HCT116 (cell line): Measurements from ENCODE around the gene COG2.

ENCODE experiments used
- CEBPB ChIP-seq: IDR thresholded peaks from 2 replicates; pipeline ENCODE4 v1.6.1; 2012; ENCODE audit warnings: low read depth
- EGR1 ChIP-seq: IDR thresholded peaks from 2 replicates; pipeline ENCODE4 v1.6.1; 2012; ENCODE audit warnings: low read depth
- EZH2 ChIP-seq: fragments of 200-600 bp; sonication (generic); IDR thresholded peaks from 2 replicates; pipeline ENCODE4 v1.6.1; 2017; ENCODE audit warnings: antibody characterized with exemption, mixed run types
- JUND ChIP-seq: IDR thresholded peaks from 2 replicates; pipeline ENCODE4 v1.6.1; 2012
- POLR2A ChIP-seq: IDR thresholded peaks from 2 replicates; pipeline ENCODE4 v1.7.0; 2011; ENCODE audit warnings: borderline replicate concordance; ENCODE audit not compliant: insufficient read depth, insufficient read length; ENCODE audit errors: extremely low read depth
- POLR2AphosphoS5 ChIP-seq: IDR thresholded peaks from 2 replicates; pipeline ENCODE4 v1.6.1; 2011; ENCODE audit warnings: mild to moderate bottlenecking, low read depth, low read length, moderate library complexity
- RAD21 ChIP-seq: IDR thresholded peaks from 2 replicates; pipeline ENCODE4 v1.6.1; 2012; ENCODE audit warnings: low read depth, mild to moderate bottlenecking
- SIN3A ChIP-seq: IDR thresholded peaks from 2 replicates; pipeline ENCODE4 v1.6.1; 2012; ENCODE audit warnings: low read depth
- SP1 ChIP-seq: IDR thresholded peaks from 2 replicates; pipeline ENCODE4 v1.6.1; 2012; ENCODE audit warnings: low read depth
- TF ChIP-seq, protein P1 (sequence below), 3 experiments: fragments of 200-600 bp in 1 of 3; sonication (generic) in 1 of 3; IDR thresholded peaks in 2 of 3; conservative IDR thresholded peaks in 1 of 3; 2 replicates each; pipeline ENCODE4 v1.5.1; 2012 to 2017; ENCODE audit warnings: low read depth in 2 of 3, low read length in 2 of 3, antibody characterized with exemption in 1 of 3, borderline replicate concordance in 1 of 3, control low read depth in 1 of 3, mild to moderate bottlenecking in 1 of 3, mixed read lengths in 1 of 3, mixed run types in 1 of 3, moderate library complexity in 1 of 3; ENCODE audit not compliant: insufficient read depth in 1 of 3
- TF ChIP-seq, protein P2 (sequence below): IDR thresholded peaks from 2 replicates; pipeline ENCODE4 v1.6.1; 2012; ENCODE audit warnings: low read depth
- TF ChIP-seq, protein P3 (sequence below): IDR thresholded peaks from 2 replicates; pipeline ENCODE4 v1.6.1; 2011; ENCODE audit warnings: mild to moderate bottlenecking, low read length, moderate library complexity; ENCODE audit not compliant: insufficient replicate concordance; ENCODE audit errors: extremely low read depth

DNA sequence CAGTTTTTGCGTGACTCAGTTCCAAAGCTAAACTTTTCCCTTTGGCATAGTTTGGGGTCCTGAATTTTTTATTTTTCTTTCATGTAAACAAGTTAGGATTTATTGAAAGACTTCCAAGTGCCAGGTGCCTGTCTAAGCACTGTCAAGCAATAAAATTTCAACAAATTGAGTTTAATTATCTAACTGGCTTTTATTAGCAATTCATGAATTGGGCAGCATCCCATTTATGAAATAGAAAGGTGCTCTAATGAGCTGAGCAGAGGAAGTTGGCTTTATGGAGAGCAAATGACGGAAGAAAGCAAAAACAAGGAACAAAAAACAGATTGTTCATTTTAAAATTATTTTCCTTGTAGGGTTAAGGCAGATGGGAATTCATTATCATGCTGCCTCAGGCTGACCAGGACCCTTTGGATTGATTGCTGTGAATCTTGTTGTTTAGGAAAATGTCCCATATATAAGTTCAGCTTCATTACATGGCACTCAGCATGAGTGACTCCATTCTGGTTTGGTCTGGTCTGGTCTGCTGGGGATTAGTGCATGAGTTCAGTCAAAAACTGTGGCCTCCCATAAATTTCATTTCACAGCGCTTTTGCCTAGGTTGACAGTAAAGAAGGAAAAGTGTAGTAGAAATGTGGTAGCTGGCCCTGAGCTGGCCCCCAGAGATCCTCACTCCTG lies 21.5 kb upstream of the COG2 start:
- TF ChIP-seq, protein P1, sequence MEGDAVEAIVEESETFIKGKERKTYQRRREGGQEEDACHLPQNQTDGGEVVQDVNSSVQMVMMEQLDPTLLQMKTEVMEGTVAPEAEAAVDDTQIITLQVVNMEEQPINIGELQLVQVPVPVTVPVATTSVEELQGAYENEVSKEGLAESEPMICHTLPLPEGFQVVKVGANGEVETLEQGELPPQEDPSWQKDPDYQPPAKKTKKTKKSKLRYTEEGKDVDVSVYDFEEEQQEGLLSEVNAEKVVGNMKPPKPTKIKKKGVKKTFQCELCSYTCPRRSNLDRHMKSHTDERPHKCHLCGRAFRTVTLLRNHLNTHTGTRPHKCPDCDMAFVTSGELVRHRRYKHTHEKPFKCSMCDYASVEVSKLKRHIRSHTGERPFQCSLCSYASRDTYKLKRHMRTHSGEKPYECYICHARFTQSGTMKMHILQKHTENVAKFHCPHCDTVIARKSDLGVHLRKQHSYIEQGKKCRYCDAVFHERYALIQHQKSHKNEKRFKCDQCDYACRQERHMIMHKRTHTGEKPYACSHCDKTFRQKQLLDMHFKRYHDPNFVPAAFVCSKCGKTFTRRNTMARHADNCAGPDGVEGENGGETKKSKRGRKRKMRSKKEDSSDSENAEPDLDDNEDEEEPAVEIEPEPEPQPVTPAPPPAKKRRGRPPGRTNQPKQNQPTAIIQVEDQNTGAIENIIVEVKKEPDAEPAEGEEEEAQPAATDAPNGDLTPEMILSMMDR (IDR thresholded peaks at IDR 0.05 in 2 of 3, conservative IDR thresholded peaks at IDR 0.05 in 1 of 3; ENCODE audit: borderline replicate concordance in 1 of 3, insufficient read depth in 1 of 3, low read depth in 2 of 3, low read length in 2 of 3), result no peak
- TF ChIP-seq POLR2A (no peak), POLR2AphosphoS5 (no peak), EZH2 (no peak), SIN3A (no peak), EGR1 (no peak), RAD21 (no peak), JUND (no peak), CEBPB (no peak), SP1 (no peak)
- TF ChIP-seq, protein P2, sequence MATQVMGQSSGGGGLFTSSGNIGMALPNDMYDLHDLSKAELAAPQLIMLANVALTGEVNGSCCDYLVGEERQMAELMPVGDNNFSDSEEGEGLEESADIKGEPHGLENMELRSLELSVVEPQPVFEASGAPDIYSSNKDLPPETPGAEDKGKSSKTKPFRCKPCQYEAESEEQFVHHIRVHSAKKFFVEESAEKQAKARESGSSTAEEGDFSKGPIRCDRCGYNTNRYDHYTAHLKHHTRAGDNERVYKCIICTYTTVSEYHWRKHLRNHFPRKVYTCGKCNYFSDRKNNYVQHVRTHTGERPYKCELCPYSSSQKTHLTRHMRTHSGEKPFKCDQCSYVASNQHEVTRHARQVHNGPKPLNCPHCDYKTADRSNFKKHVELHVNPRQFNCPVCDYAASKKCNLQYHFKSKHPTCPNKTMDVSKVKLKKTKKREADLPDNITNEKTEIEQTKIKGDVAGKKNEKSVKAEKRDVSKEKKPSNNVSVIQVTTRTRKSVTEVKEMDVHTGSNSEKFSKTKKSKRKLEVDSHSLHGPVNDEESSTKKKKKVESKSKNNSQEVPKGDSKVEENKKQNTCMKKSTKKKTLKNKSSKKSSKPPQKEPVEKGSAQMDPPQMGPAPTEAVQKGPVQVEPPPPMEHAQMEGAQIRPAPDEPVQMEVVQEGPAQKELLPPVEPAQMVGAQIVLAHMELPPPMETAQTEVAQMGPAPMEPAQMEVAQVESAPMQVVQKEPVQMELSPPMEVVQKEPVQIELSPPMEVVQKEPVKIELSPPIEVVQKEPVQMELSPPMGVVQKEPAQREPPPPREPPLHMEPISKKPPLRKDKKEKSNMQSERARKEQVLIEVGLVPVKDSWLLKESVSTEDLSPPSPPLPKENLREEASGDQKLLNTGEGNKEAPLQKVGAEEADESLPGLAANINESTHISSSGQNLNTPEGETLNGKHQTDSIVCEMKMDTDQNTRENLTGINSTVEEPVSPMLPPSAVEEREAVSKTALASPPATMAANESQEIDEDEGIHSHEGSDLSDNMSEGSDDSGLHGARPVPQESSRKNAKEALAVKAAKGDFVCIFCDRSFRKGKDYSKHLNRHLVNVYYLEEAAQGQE, result no peak
- TF ChIP-seq, protein P3, sequence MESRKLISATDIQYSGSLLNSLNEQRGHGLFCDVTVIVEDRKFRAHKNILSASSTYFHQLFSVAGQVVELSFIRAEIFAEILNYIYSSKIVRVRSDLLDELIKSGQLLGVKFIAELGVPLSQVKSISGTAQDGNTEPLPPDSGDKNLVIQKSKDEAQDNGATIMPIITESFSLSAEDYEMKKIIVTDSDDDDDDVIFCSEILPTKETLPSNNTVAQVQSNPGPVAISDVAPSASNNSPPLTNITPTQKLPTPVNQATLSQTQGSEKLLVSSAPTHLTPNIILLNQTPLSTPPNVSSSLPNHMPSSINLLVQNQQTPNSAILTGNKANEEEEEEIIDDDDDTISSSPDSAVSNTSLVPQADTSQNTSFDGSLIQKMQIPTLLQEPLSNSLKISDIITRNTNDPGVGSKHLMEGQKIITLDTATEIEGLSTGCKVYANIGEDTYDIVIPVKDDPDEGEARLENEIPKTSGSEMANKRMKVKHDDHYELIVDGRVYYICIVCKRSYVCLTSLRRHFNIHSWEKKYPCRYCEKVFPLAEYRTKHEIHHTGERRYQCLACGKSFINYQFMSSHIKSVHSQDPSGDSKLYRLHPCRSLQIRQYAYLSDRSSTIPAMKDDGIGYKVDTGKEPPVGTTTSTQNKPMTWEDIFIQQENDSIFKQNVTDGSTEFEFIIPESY, result no peak
